Breast epithelium (tissue), 3 donors: ENCODE data around the gene SLC39A13.

Source experiments
- POLR2AphosphoS5 ChIP-seq, 3 donors: sonication (generic); formaldehyde crosslinking; IDR thresholded peaks; one replicate each; pipeline ENCODE4 v1.6.1; 2017; ENCODE audit warnings: antibody characterized with exemption in 3 of 3
- TF ChIP-seq, protein P1 (sequence below), 3 donors: fragments of 450-650 bp; IDR thresholded peaks; one replicate each; pipeline ENCODE4 v1.5.1; 2016 to 2017; ENCODE audit warnings: antibody characterized with exemption in 3 of 3, mild to moderate bottlenecking in 3 of 3, moderate library complexity in 3 of 3

- TF ChIP-seq, protein P1, sequence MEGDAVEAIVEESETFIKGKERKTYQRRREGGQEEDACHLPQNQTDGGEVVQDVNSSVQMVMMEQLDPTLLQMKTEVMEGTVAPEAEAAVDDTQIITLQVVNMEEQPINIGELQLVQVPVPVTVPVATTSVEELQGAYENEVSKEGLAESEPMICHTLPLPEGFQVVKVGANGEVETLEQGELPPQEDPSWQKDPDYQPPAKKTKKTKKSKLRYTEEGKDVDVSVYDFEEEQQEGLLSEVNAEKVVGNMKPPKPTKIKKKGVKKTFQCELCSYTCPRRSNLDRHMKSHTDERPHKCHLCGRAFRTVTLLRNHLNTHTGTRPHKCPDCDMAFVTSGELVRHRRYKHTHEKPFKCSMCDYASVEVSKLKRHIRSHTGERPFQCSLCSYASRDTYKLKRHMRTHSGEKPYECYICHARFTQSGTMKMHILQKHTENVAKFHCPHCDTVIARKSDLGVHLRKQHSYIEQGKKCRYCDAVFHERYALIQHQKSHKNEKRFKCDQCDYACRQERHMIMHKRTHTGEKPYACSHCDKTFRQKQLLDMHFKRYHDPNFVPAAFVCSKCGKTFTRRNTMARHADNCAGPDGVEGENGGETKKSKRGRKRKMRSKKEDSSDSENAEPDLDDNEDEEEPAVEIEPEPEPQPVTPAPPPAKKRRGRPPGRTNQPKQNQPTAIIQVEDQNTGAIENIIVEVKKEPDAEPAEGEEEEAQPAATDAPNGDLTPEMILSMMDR (IDR thresholded peaks at IDR 0.05): no peak
- TF ChIP-seq POLR2AphosphoS5 (IDR thresholded peaks at IDR 0.05): no peak
Measured at GRCh38 chr11:47392546-47393162, 15.7 kb upstream of the SLC39A13 start.
